Neural cell (in vitro differentiated cells): Measurements from ENCODE around the gene IL25. TPM values are rescaled to one million over a fixed set of nuclear protein-coding genes. Genes with fewer than 3 reads are reported as not detected.

ENCODE experiments used
- H2AFZ ChIP-seq: fragments of 200-600, 300-800 bp; sonication (generic), shearing (Covaris generic); 2 replicates; pipeline ENCODE4 v1.6.0; 2014; ENCODE audit warnings: low read depth, mild to moderate bottlenecking, antibody characterized with exemption, low read length, moderate library complexity
- H3F3A ChIP-seq: fragments of 200-600 bp; shearing (Covaris generic); 2 replicates; pipeline ENCODE4 v1.6.1; 2016; ENCODE audit warnings: mild to moderate bottlenecking, moderate library complexity, mixed read lengths, antibody characterized with exemption, low read length; ENCODE audit not compliant: insufficient read depth, poor library complexity, severe bottlenecking
- H3K27ac ChIP-seq: fragments of 200-600, 300-800 bp; sonication (generic), shearing (Covaris generic); 2 replicates; pipeline ENCODE4 v1.5.1; 2014; ENCODE audit warnings: mild to moderate bottlenecking, low read length, moderate library complexity
- H3K27me3 ChIP-seq: fragments of 300-800, 200-600 bp; sonication (generic), shearing (Covaris generic); 2 replicates; pipeline ENCODE4 v1.6.0; 2014; ENCODE audit warnings: mild to moderate bottlenecking, low read depth, low read length, moderate library complexity; ENCODE audit not compliant: insufficient read depth
- H3K36me3 ChIP-seq: fragments of 300-800, 200-600 bp; sonication (generic), shearing (Covaris generic); 2 replicates; pipeline ENCODE4 v1.5.1; 2014; ENCODE audit warnings: mild to moderate bottlenecking, antibody characterized with exemption, low read length, moderate library complexity; ENCODE audit not compliant: insufficient read depth
- H3K4me2 ChIP-seq: fragments of 300-800, 200-600 bp; sonication (generic), shearing (Covaris generic); 2 replicates; pipeline ENCODE4 v1.6.0; 2014; ENCODE audit warnings: mild to moderate bottlenecking, low read length
- H3K4me3 ChIP-seq: fragments of 300-800, 200-600 bp; sonication (generic), shearing (Covaris generic); 2 replicates; pipeline ENCODE4 v1.5.1; 2014; ENCODE audit warnings: mild to moderate bottlenecking, low read length, moderate library complexity
- H3K79me2 ChIP-seq: fragments of 200-600 bp; shearing (Covaris generic); replicated peaks from 2 replicates; pipeline ENCODE4 v1.6.0; 2014; ENCODE audit warnings: mild to moderate bottlenecking, low read length, moderate library complexity; ENCODE audit not compliant: insufficient read depth
- H3K9ac ChIP-seq: fragments of 300-800, 200-600 bp; sonication (generic), shearing (Covaris generic); 2 replicates; pipeline ENCODE4 v1.6.1; 2016; ENCODE audit warnings: mild to moderate bottlenecking, low read length, mixed read lengths
- H3K9me2 ChIP-seq: fragments of 200-600 bp; shearing (Covaris generic); 2 replicates; pipeline ENCODE4 v1.6.1; 2016; ENCODE audit warnings: mild to moderate bottlenecking, low read length, mixed read lengths; ENCODE audit not compliant: insufficient read depth
- H3K9me3 ChIP-seq: fragments of 200-600, 300-800 bp; sonication (generic), shearing (Covaris generic); 2 replicates; pipeline ENCODE4 v1.6.1; 2016; ENCODE audit warnings: mild to moderate bottlenecking, mixed run types, low read length, moderate library complexity, mixed read lengths
- H4K20me1 ChIP-seq: fragments of 200-600 bp; shearing (Covaris generic); 2 replicates; pipeline ENCODE4 v1.6.1; 2016; ENCODE audit warnings: mild to moderate bottlenecking, mixed run types; ENCODE audit not compliant: insufficient read depth
- CTCF ChIP-seq: fragments of 450-650 bp; IDR thresholded peaks from 2 replicates; pipeline ENCODE4 v1.5.1; 2014; ENCODE audit warnings: antibody characterized with exemption, mild to moderate bottlenecking, moderate library complexity; ENCODE audit not compliant: poor library complexity, severe bottlenecking
- EP300 ChIP-seq: fragments of 450-650 bp; conservative IDR thresholded peaks from 2 replicates; pipeline ENCODE4 v1.6.1; 2014; ENCODE audit warnings: antibody characterized with exemption, mild to moderate bottlenecking, moderate library complexity; ENCODE audit not compliant: poor library complexity, severe bottlenecking
- EZH2 ChIP-seq: fragments of 200-600, 300-800 bp; shearing (Covaris generic), sonication (generic); IDR thresholded peaks from 2 replicates; pipeline ENCODE4 v1.6.1; 2014; ENCODE audit warnings: antibody characterized with exemption, low read length, borderline replicate concordance, mild to moderate bottlenecking; ENCODE audit not compliant: insufficient read depth, poor library complexity, severe bottlenecking
- MXI1 ChIP-seq: fragments of 450-650 bp; conservative IDR thresholded peaks from 2 replicates; pipeline ENCODE4 v1.6.1; 2014; ENCODE audit warnings: antibody characterized with exemption, mild to moderate bottlenecking; ENCODE audit not compliant: poor library complexity, severe bottlenecking
- POLR2AphosphoS5 ChIP-seq: IDR thresholded peaks from 2 replicates; pipeline ENCODE4 v1.6.1; 2012
- RAD21 ChIP-seq: fragments of 450-650 bp; conservative IDR thresholded peaks from 2 replicates; pipeline ENCODE4 v1.6.1; 2014; ENCODE audit warnings: antibody characterized with exemption, mild to moderate bottlenecking, moderate library complexity
- SMC3 ChIP-seq: fragments of 450-650 bp; conservative IDR thresholded peaks from 2 replicates; pipeline ENCODE4 v1.6.1; 2014; ENCODE audit warnings: antibody characterized with exemption, mild to moderate bottlenecking, moderate library complexity; ENCODE audit not compliant: poor library complexity
- TAF1 ChIP-seq: IDR thresholded peaks from 2 replicates; pipeline ENCODE4 v1.6.1; 2012; ENCODE audit warnings: low read depth
- polyA plus RNA-seq: library from polyadenylated mRNA; depleted of rRNA; stranded (reverse); fragments of >200 nt; gene quantifications from 2 replicates; pipeline ENCODE4 v1.2.3, GENCODE V29; 2014
- TF ChIP-seq, protein P1 (sequence below): IDR thresholded peaks from 2 replicates; pipeline ENCODE4 v1.6.1; 2012; ENCODE audit warnings: borderline replicate concordance

The IL25 gene
- polyA plus RNA-seq, 1 donor from 2014 or later: not detected

- H3K27ac ChIP-seq: no peak overlapping the region
- no peaks in the 10 kb centered on the region for H3F3A ChIP-seq
- H3K9me2 ChIP-seq: no peaks in the 10 kb centered on the region
- H3K4me2 ChIP-seq: no peak overlapping the region
- peaks cover 3% of the 10 kb centered on the region for H3K79me2 ChIP-seq
- H3K9me3 ChIP-seq: no peaks in the 10 kb centered on the region
- TF ChIP-seq, protein P1, sequence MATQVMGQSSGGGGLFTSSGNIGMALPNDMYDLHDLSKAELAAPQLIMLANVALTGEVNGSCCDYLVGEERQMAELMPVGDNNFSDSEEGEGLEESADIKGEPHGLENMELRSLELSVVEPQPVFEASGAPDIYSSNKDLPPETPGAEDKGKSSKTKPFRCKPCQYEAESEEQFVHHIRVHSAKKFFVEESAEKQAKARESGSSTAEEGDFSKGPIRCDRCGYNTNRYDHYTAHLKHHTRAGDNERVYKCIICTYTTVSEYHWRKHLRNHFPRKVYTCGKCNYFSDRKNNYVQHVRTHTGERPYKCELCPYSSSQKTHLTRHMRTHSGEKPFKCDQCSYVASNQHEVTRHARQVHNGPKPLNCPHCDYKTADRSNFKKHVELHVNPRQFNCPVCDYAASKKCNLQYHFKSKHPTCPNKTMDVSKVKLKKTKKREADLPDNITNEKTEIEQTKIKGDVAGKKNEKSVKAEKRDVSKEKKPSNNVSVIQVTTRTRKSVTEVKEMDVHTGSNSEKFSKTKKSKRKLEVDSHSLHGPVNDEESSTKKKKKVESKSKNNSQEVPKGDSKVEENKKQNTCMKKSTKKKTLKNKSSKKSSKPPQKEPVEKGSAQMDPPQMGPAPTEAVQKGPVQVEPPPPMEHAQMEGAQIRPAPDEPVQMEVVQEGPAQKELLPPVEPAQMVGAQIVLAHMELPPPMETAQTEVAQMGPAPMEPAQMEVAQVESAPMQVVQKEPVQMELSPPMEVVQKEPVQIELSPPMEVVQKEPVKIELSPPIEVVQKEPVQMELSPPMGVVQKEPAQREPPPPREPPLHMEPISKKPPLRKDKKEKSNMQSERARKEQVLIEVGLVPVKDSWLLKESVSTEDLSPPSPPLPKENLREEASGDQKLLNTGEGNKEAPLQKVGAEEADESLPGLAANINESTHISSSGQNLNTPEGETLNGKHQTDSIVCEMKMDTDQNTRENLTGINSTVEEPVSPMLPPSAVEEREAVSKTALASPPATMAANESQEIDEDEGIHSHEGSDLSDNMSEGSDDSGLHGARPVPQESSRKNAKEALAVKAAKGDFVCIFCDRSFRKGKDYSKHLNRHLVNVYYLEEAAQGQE: no peak
- no peak for TF ChIP-seq EP300
- no peak for TF ChIP-seq EZH2
- no peak for TF ChIP-seq TAF1
- no peak for TF ChIP-seq POLR2AphosphoS5
- TF ChIP-seq RAD21: no peak
- no peak for TF ChIP-seq CTCF
- TF ChIP-seq SMC3: no peak
- no peak for TF ChIP-seq MXI1
- no peaks in the 10 kb centered on the region for H3K27me3 ChIP-seq
- H2AFZ ChIP-seq: no peak overlapping the region
- H4K20me1 ChIP-seq: no peaks in the 10 kb centered on the region
- H3K4me3 ChIP-seq: no peak overlapping the region
- no peak overlapping the region for H3K9ac ChIP-seq
- no peaks in the 10 kb centered on the region for H3K36me3 ChIP-seq
Observed at GRCh38 chr14:23356662-23357061, 15.9 kb upstream of the IL25 start.

DNA sequence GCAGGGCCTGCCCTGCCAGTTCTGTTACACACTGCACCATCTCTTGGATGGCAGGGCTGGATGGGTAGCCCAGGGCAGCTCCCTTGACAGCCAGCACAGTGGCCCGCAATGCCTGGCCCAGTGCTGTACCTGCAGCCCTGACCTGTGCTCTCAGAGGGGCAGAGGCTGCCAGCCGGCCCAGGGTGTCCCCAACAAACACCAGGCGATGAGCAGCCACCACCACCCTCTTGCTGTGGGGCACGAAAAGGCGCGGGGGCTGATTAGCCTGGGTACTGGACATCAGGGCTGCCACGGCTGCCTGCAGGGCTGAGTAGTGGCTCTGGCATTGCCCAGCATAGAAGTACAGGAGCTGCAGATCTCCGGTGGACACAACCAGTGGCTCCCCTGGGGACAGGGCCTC lies 15.3 kb upstream of the IL25 start:
- no peak overlapping the region for H2AFZ ChIP-seq
- no peaks in the 10 kb centered on the region for H3F3A ChIP-seq
- no peaks in the 10 kb centered on the region for H3K9me3 ChIP-seq
- no peaks in the 10 kb centered on the region for H3K36me3 ChIP-seq
- H4K20me1 ChIP-seq: no peaks in the 10 kb centered on the region
- no peak overlapping the region for H3K9ac ChIP-seq
- no peaks in the 10 kb centered on the region for H3K27me3 ChIP-seq
- no peaks in the 10 kb centered on the region for H3K9me2 ChIP-seq
- H3K4me2 ChIP-seq: no peak overlapping the region
- peaks cover 6% of the 10 kb centered on the region for H3K79me2 ChIP-seq
- H3K27ac ChIP-seq: no peak overlapping the region
- TF ChIP-seq POLR2AphosphoS5 (no peak), TAF1 (no peak), CTCF (no peak), RAD21 (no peak), EP300 (no peak), SMC3 (no peak), EZH2 (no peak), MXI1 (no peak)
- TF ChIP-seq, protein P1: no peak
- no peak overlapping the region for H3K4me3 ChIP-seq
